Adrenal gland (tissue), 12 donors: ENCODE measurements around the gene MUSTN1. TPM values are rescaled to one million over a fixed set of nuclear protein-coding genes. Genes with fewer than 3 reads are reported as not detected.

ENCODE experiments used
- DNase-seq, 7 donors: peaks; one replicate each; pipeline ENCODE4 v3.0.0-alpha.2; 2019 to 2020
- H3K27ac ChIP-seq, 5 donors: fragments of 200-600 bp; sonication (generic) in 4 of 5; 1 replicate in 3 of 5; 2 replicates in 2 of 5; pipeline versions ENCODE4 v1.5.1 to v1.8.0; 2016 to 2020; ENCODE audit warnings: mild to moderate bottlenecking in 1 of 5
- H3K27me3 ChIP-seq: fragments of 200-600 bp; 2 replicates; pipeline ENCODE4 v1.8.0; 2021
- H3K36me3 ChIP-seq, 2 donors: fragments of 200-600 bp; replicated peaks in 1 of 2; 1 replicate in 1 of 2; 2 replicates in 1 of 2; pipeline versions ENCODE4 v1.5.1 to v1.8.0; 2018 to 2022
- H3K4me1 ChIP-seq, 2 donors: fragments of 200-600 bp; replicated peaks in 1 of 2; 1 replicate in 1 of 2; 2 replicates in 1 of 2; pipeline versions ENCODE4 v1.5.1 to v1.8.0; 2018 to 2021
- H3K4me3 ChIP-seq, 4 donors: fragments of 200-600 bp; sonication (generic) in 3 of 4; one replicate each; pipeline ENCODE4 v1.5.1; 2016 to 2018
- H3K9me3 ChIP-seq, 3 donors: fragments of 200-600 bp; sonication (generic) in 1 of 3; replicated peaks in 1 of 3; 1 replicate in 2 of 3; 2 replicates in 1 of 3; pipeline versions ENCODE4 v1.5.1 to v1.8.0; 2016 to 2021
- POLR2A ChIP-seq, 2 donors: fragments of 450-650 bp; IDR thresholded peaks; one replicate each; pipeline ENCODE4 v1.6.1; 2017; ENCODE audit warnings: antibody characterized with exemption in 2 of 2, mild to moderate bottlenecking in 2 of 2, moderate library complexity in 1 of 2
- WGBS, 4 donors: extraction: QIAGEN DNeasy Blood & Tissue Kit in 2 of 4; methylation state at CpG; one replicate each; pipeline versions ENCODE4 v1.1.5 to v1.1.7; 2013 to 2017; 5-methylcytosine and 5-hydroxymethylcytosine counted together
- intact Hi-C, 2 donors: fragments of 100-400 bp; cut with DNase I; formaldehyde crosslinking; loops; one replicate each; pipeline versions ENCODE4 v1.14.1 to v1.15.0; 2022 to 2023
- polyA plus RNA-seq, 3 donors: library from polyadenylated mRNA; stranded (reverse); fragments of 200-250 nt in 2 of 3; fragments of 350-450 nt in 1 of 3; fragmentation: Illumina TruSeq in 1 of 3; extraction: RNeasy Lipid Tissue Mini Kit (QIAGEN cat#74804) in 1 of 3; gene quantifications; one replicate each; pipeline ENCODE4 v1.2.3, GENCODE V29; 2013 to 2014
- total RNA-seq, 9 donors: library from RNA; depleted of rRNA in 4 of 9; stranded (reverse); fragments of >200 nt in 4 of 9; fragments of 120-200 nt in 1 of 9; fragmentation: NEBNext Ultra II Directional in 1 of 9; extraction: Animal tissue kit (Norgen Biotek cat#: 25700) in 1 of 9; gene quantifications; one replicate each; pipeline versions ENCODE4 v1.1.0 to v1.2.4, GENCODE V29; 2013 to 2023
- TF ChIP-seq, protein P1 (sequence below), 6 experiments: fragments of 450-650 bp in 4 of 6; fragments of 200-600 bp in 2 of 6; sonication (generic) in 1 of 6; IDR thresholded peaks; 1 replicate in 5 of 6; 2 replicates in 1 of 6; pipeline versions ENCODE4 v1.5.1 to v1.8.0; 2016 to 2021; ENCODE audit warnings: antibody characterized with exemption in 6 of 6, mild to moderate bottlenecking in 2 of 6, moderate library complexity in 1 of 6
- donor health status: healthy with polysubstance abuse.
- donor health status: Bipolar disorder and iron deficiency.
- donor health status: DM: yes; HTN: yes; CAD: no.
- donor health status: DM: no; HTN: no; CAD: no.
- donor health status: DM: no; HTN: no; CAD: no.
- donor health status: DM: yes; HTN: yes; CAD: no.

Gene MUSTN1
- total and polyA plus RNA-seq, 12 donors = 0.50 to 128 (median 2.2) TPM; not detected in 4

DNA sequence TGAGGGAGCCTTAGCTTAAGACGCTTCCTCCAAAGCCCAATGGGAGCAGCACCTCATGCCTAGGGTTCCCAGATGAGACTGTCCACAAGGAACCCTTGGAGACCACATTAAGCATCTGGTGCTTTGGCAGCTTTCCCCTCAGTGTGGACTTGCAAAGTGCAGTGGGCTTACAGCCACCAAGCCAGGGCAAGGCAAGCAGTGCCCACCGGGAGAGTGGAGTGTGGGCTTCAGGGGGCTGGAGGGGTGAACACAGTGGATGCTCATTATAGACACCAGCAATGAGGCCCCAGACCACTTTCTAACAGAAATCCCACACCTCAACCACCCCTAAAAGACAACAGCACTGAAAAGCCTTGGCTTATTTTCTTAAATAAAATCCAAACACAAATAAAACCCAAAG is 9.1 kb upstream of the MUSTN1 start:
- Histone ChIP-seq H3K9me3 (no peaks in the 10 kb centered on the region), H3K4me3 (no peak overlapping the region), H3K27ac (peak overlapping the region in 2 of 5 donors; percentile 62 to 69), H3K27me3 (no peaks in the 10 kb centered on the region), H3K36me3 (peaks cover 0 to 35% of the 10 kb centered on the region in 2 donors), H3K4me1 (peaks cover 5 to 31% of the 10 kb centered on the region in 2 donors)
- intact Hi-C loops = no loop called here
- 80 to 95% (median 91%) methylated on average over 2 of the region's 2 CpGs for WGBS, 4 donors
- no peak for DNase-seq
- TF ChIP-seq POLR2A (IDR thresholded peaks at IDR 0.05) = no peak
- TF ChIP-seq, protein P1, sequence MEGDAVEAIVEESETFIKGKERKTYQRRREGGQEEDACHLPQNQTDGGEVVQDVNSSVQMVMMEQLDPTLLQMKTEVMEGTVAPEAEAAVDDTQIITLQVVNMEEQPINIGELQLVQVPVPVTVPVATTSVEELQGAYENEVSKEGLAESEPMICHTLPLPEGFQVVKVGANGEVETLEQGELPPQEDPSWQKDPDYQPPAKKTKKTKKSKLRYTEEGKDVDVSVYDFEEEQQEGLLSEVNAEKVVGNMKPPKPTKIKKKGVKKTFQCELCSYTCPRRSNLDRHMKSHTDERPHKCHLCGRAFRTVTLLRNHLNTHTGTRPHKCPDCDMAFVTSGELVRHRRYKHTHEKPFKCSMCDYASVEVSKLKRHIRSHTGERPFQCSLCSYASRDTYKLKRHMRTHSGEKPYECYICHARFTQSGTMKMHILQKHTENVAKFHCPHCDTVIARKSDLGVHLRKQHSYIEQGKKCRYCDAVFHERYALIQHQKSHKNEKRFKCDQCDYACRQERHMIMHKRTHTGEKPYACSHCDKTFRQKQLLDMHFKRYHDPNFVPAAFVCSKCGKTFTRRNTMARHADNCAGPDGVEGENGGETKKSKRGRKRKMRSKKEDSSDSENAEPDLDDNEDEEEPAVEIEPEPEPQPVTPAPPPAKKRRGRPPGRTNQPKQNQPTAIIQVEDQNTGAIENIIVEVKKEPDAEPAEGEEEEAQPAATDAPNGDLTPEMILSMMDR (IDR thresholded peaks at IDR 0.05) = no peak

DNA sequence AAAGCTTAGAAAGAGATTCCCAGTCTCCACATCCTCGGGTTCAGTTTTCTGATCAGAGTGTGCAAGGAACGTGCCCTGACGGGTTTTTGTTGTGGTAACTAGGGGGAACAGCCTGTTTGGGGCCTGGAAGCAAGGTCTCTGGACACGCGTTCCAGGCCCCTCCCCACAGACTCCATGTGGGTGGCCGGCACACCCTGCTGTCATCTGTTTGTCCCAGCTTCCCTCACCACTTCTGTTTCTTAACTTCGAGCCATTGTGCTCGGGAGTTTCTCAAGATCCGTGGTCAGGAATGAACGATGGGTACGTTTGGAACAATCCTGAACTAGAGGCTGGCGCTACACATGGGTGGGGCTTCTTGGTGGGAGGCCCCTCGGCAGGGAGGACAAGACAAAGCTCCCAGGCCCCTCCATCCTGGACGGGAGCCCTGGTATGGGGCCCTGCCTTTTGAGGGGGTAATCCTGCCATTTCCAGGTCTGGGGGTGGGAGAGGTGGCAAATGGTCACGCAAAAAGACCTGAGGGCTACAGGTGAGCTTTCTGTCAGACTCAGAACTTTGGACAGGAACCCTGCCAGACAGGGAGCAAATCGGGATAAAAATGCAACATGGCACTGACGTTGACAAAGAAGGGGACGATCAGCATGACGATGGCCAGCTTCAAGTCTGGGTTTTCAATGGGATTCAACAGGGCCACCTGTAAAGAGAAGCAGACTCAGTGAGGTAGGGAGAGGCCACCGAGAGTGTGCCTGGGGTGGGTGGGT is 8.5 kb upstream of the MUSTN1 start:
- peaks cover 5 to 31% of the 10 kb centered on the region in 2 donors for H3K4me1 ChIP-seq
- DNase-seq = no peak
- WGBS, 4 donors = 70 to 81% (median 78%) methylated on average over 20 of the region's 20 CpGs
- no peaks in the 10 kb centered on the region for H3K27me3 ChIP-seq
- TF ChIP-seq POLR2A (IDR thresholded peaks at IDR 0.05) = no peak
- TF ChIP-seq, protein P1 (IDR thresholded peaks at IDR 0.05) = no peak
- H3K4me3 ChIP-seq = no peak overlapping the region
- no peaks in the 10 kb centered on the region for H3K9me3 ChIP-seq
- intact Hi-C loops = no loop called here
- H3K36me3 ChIP-seq = peaks cover 0 to 29% of the 10 kb centered on the region in 2 donors
- peak overlapping the region in 1 of 5 donors; percentile 69 for H3K27ac ChIP-seq

DNA sequence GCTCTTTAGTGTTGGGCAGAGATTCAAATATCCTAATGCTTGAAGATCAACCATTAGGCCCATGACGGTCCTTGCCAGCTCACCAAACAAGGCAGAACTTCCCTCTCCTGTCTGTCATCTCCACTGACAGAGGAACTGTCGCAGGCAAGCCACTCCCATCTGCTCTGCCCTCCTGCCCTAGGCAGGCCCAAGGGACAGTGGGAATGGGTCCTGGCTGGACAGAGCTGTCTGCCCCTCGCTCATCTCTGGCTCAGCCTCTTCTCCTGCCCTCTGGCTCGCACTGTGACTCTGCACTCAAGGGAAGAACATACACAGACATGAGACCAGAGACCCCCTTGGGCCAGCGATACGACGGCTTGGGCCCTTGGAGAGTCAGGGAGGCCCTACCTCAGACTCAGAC is 7.6 kb upstream of the MUSTN1 start:
- Histone ChIP-seq H3K27ac (no peak overlapping the region), H3K36me3 (peaks cover 0 to 23% of the 10 kb centered on the region in 2 donors), H3K9me3 (no peaks in the 10 kb centered on the region), H3K4me3 (no peak overlapping the region), H3K27me3 (no peaks in the 10 kb centered on the region), H3K4me1 (peaks cover 5 to 31% of the 10 kb centered on the region in 2 donors)
- TF ChIP-seq POLR2A (IDR thresholded peaks at IDR 0.05) = no peak
- TF ChIP-seq, protein P1 (IDR thresholded peaks at IDR 0.05) = no peak
- intact Hi-C loops = no loop called here
- WGBS, 4 donors = 70 to 74% (median 73%) methylated on average over 5 to 7 of the region's 7 CpGs
- DNase-seq = no peak

DNA sequence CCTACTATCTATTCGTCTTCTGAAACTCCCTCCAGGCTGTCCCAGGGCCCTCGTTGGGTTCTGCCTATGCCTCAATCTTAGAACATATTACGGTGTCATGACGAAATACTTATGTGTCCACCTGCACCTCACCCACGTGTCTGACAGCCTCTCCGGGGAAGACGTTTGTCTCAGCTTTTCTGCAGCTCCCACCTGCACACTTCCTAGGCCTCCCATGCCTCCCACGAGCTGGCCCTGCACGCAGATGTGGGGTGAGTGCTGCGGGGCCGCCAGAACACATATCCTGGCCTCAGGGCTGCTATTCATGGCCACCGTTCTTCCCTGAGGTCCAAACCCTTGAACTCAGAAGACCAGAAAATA is 7.1 kb upstream of the MUSTN1 start:
- DNase-seq = no peak
- Histone ChIP-seq H3K27me3 (no peaks in the 10 kb centered on the region), H3K4me1 (peaks cover 5 to 31% of the 10 kb centered on the region in 2 donors), H3K4me3 (no peak overlapping the region), H3K27ac (no peak overlapping the region), H3K9me3 (no peaks in the 10 kb centered on the region), H3K36me3 (peaks cover 0 to 23% of the 10 kb centered on the region in 2 donors)
- 77 to 84% (median 81%) methylated on average over 12 of the region's 12 CpGs for WGBS, 4 donors
- intact Hi-C loops = no loop called here
- TF ChIP-seq POLR2A (IDR thresholded peaks at IDR 0.05) = no peak
- TF ChIP-seq, protein P1 (IDR thresholded peaks at IDR 0.05) = no peak
